K562 (cell line): ENCODE results near the gene SGMS1. TPM values are rescaled to one million over a fixed set of nuclear protein-coding genes. Genes with fewer than 3 reads are reported as not detected.

ENCODE experiments used
- ATF6 ChIP-seq: sonication (generic); formaldehyde crosslinking; IDR thresholded peaks from 2 replicates; pipeline ENCODE4 v1.4.0; 2020; ENCODE audit warnings: mild to moderate bottlenecking, missing genetic modification reagents
- CBFA2T3 ChIP-seq: fragments of 450-650 bp; IDR thresholded peaks from 2 replicates; pipeline ENCODE4 v1.6.1; 2017
- ESRRA ChIP-seq: fragments of 450-650 bp; IDR thresholded peaks from 2 replicates; pipeline ENCODE4 v1.6.1; 2014; ENCODE audit warnings: low read depth, mild to moderate bottlenecking, moderate library complexity, borderline replicate concordance
- HDGF ChIP-seq: fragments of 450-650 bp; IDR thresholded peaks from 2 replicates; pipeline ENCODE4 v1.6.1; 2016
- HMG20A ChIP-seq: fragments of 450-650 bp; formaldehyde crosslinking; conservative IDR thresholded peaks from 2 replicates; pipeline ENCODE4 v1.4.0; 2020; ENCODE audit warnings: mild to moderate bottlenecking, mixed read lengths
- HNRNPUL1 ChIP-seq: fragments of 200-400 bp; formaldehyde crosslinking; IDR thresholded peaks from 2 replicates; pipeline ENCODE4 v1.6.1; 2017; ENCODE audit warnings: low read length
- MCM2 ChIP-seq: fragments of 450-650 bp; IDR thresholded peaks from 2 replicates; pipeline ENCODE4 v1.6.1; 2017; ENCODE audit warnings: low read depth, mild to moderate bottlenecking
- MYC ChIP-seq, 2 experiments: fragments of 250-450 bp in 1 of 2; sonication (Bioruptor Pico) in 1 of 2; IDR thresholded peaks; 2 replicates each; pipeline versions ENCODE4 v1.5.1 to v1.6.1; 2012 to 2021; ENCODE audit warnings: low read depth in 2 of 2, borderline replicate concordance in 1 of 2, improper control_type of control experiment in 1 of 2, low read length in 1 of 2, mild to moderate bottlenecking in 1 of 2, moderate library complexity in 1 of 2
- PHTF2 ChIP-seq: fragments of 250-450 bp; sonication (Bioruptor Pico); IDR thresholded peaks from 2 replicates; pipeline ENCODE4 v1.5.0; 2021; ENCODE audit warnings: mild to moderate bottlenecking
- POLR2A ChIP-seq: fragments of 450-650 bp; conservative IDR thresholded peaks from 2 replicates; pipeline ENCODE4 v1.6.1; 2016
- RBM17 ChIP-seq: fragments of 200-400 bp; formaldehyde crosslinking; IDR thresholded peaks from 2 replicates; pipeline ENCODE4 v1.6.1; 2017; ENCODE audit warnings: low read depth, mild to moderate bottlenecking, low read length, borderline replicate concordance
- RERE ChIP-seq: sonication (generic); formaldehyde crosslinking; IDR thresholded peaks from 2 replicates; pipeline ENCODE4 v1.8.0; 2023; ENCODE audit warnings: missing genetic modification reagents, mild to moderate bottlenecking, borderline replicate concordance
- SMAD3 ChIP-seq: fragments of 450-650 bp; formaldehyde crosslinking; conservative IDR thresholded peaks from 2 replicates; pipeline ENCODE4 v1.4.0; 2020; ENCODE audit warnings: mild to moderate bottlenecking
- SMC3 ChIP-seq: conservative IDR thresholded peaks from 2 replicates; pipeline ENCODE4 v1.6.1; 2011; ENCODE audit warnings: low read depth, low read length, improper control_type of control experiment; ENCODE audit not compliant: insufficient read depth
- SNRNP70 ChIP-seq: fragments of 200-400 bp; formaldehyde crosslinking; optimal IDR thresholded peaks from 2 replicates; pipeline ENCODE3; 2017; ENCODE audit warnings: low read depth, low read length
- SRSF3 ChIP-seq: fragments of 200-400 bp; formaldehyde crosslinking; IDR thresholded peaks from 2 replicates; pipeline ENCODE4 v1.6.1; 2016; ENCODE audit warnings: mild to moderate bottlenecking, low read length, moderate library complexity; ENCODE audit not compliant: insufficient read depth
- ZNF184 ChIP-seq: sonication (generic); formaldehyde crosslinking; IDR thresholded peaks from 2 replicates; pipeline ENCODE4 v1.5.0; 2020; ENCODE audit warnings: missing genetic modification reagents
- ZNF3 ChIP-seq: fragments of 250-450 bp; sonication (Bioruptor Pico); IDR thresholded peaks from 2 replicates; pipeline ENCODE4 v1.5.0; 2021; ENCODE audit warnings: mild to moderate bottlenecking, moderate library complexity
- ZNF311 ChIP-seq: fragments of 250-450 bp; sonication (Bioruptor Pico); IDR thresholded peaks from 2 replicates; pipeline ENCODE4 v1.4.0; 2020; ENCODE audit warnings: mild to moderate bottlenecking, moderate library complexity
- ZNF57 ChIP-seq: fragments of 450-650 bp; formaldehyde crosslinking; IDR thresholded peaks from 2 replicates; pipeline ENCODE4 v1.4.0; 2020; ENCODE audit warnings: mild to moderate bottlenecking, moderate library complexity
- ZNF785 ChIP-seq: fragments of 250-450 bp; sonication (Bioruptor Pico); IDR thresholded peaks from 2 replicates; pipeline ENCODE4 v1.4.0; 2020; ENCODE audit warnings: mild to moderate bottlenecking
- polyA plus RNA-seq, 8 experiments: library from polyadenylated mRNA; depleted of rRNA in 4 of 8; stranded (reverse) in 5 of 8; unstranded in 3 of 8; fragments of >200 nt; fragmentation: Nextera tagmentation in 2 of 8; fragmentation: Illumina TruSeq in 1 of 8; extraction: Ambion mirVana in 2 of 8; extraction: Trizol in 1 of 8; gene quantifications; 2 replicates each; pipeline versions ENCODE4 v1.2.1 to v1.2.3, GENCODE V29; 2011 to 2014; ENCODE audit warnings: inconsistent platforms in 1 of 8, missing spikeins in 1 of 8
- total RNA-seq, 7 experiments: library from RNA; depleted of rRNA in 6 of 7; stranded (reverse); fragments of >200 nt in 6 of 7; fragmentation: Illumina TruSeq in 2 of 7; extraction: Trizol in 2 of 7; gene quantifications; 2 replicates each; pipeline versions ENCODE4 v1.2.1 to v1.2.3, GENCODE V29; 2011 to 2021; ENCODE audit warnings: low replicate concordance in 1 of 7
- TF ChIP-seq, protein P1 (sequence below), 2 experiments: IDR thresholded peaks; 2 replicates each; pipeline ENCODE4 v1.6.1; 2011; ENCODE audit warnings: borderline replicate concordance in 1 of 2, control low read depth in 1 of 2, low read depth in 1 of 2, low read length in 1 of 2, mild to moderate bottlenecking in 1 of 2, mixed read lengths in 1 of 2, moderate library complexity in 1 of 2; ENCODE audit not compliant: insufficient read depth in 1 of 2, insufficient read length in 1 of 2, poor library complexity in 1 of 2, severe bottlenecking in 1 of 2; ENCODE audit errors: extremely low read depth in 1 of 2

Gene SGMS1
- total and polyA plus RNA-seq, 9 of the 15 experiments (the other 6 are each of a cell fraction or from before 2014, with no cell fraction given), result 22.6 to 232 (median 82.2) TPM

- TF ChIP-seq SMC3, result no peak
- peak; percentile 62; the same call in 1 of the 2 replicates for TF ChIP-seq ESRRA
- no peak for TF ChIP-seq POLR2A
- TF ChIP-seq ZNF57, result 0 out of 2 replicates have a peak, but pooled peaks have one; percentile 31
- no peak for TF ChIP-seq SRSF3
- TF ChIP-seq ZNF184 (CRISPR knock-in tag), result no peak
- peak; percentile 87 for TF ChIP-seq ZNF311 (CRISPR knock-in tag)
- TF ChIP-seq, protein P1, sequence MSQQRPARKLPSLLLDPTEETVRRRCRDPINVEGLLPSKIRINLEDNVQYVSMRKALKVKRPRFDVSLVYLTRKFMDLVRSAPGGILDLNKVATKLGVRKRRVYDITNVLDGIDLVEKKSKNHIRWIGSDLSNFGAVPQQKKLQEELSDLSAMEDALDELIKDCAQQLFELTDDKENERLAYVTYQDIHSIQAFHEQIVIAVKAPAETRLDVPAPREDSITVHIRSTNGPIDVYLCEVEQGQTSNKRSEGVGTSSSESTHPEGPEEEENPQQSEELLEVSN (IDR thresholded peaks at IDR 0.05; ENCODE audit: borderline replicate concordance in 1 of 2, extremely low read depth in 1 of 2, insufficient read depth in 1 of 2, insufficient read length in 1 of 2, low read depth in 1 of 2, low read length in 1 of 2, poor library complexity in 1 of 2, severe bottlenecking in 1 of 2), result no peak
- no peak for TF ChIP-seq HMG20A (CRISPR knock-in tag)
- peak; percentile 91 for TF ChIP-seq SMAD3 (CRISPR knock-in tag)
- peak; percentile 100 for TF ChIP-seq CBFA2T3
- TF ChIP-seq MYC (IDR thresholded peaks at IDR 0.05; ENCODE audit: low read depth, low read length), result peak; percentile 66
- no peak for TF ChIP-seq MYC (CRISPR knock-in tag; IDR thresholded peaks at IDR 0.05; ENCODE audit: borderline replicate concordance, low read depth)
- no peak for TF ChIP-seq SNRNP70
- no peak for TF ChIP-seq PHTF2 (CRISPR knock-in tag)
- peak; percentile 87 for TF ChIP-seq ATF6 (CRISPR knock-in tag)
- no peak for TF ChIP-seq ZNF3 (CRISPR knock-in tag)
- TF ChIP-seq RERE, result no peak
- TF ChIP-seq HDGF, result no peak
- TF ChIP-seq RBM17, result no peak
- TF ChIP-seq HNRNPUL1, result no peak
- TF ChIP-seq ZNF785 (CRISPR knock-in tag), result no peak
- TF ChIP-seq MCM2, result no peak
Observed at GRCh38 chr10:50550291-50550839, 73.4 kb downstream of the SGMS1 start (continued).
